K562 (cell line): ENCODE data around the gene XAB2. TPM values are rescaled to one million over a fixed set of nuclear protein-coding genes. Genes with fewer than 3 reads are reported as not detected.

Experiments
- ATF4 ChIP-seq: fragments of 450-650 bp; formaldehyde crosslinking; IDR thresholded peaks from 2 replicates; pipeline ENCODE4 v1.4.0; 2022; ENCODE audit warnings: mild to moderate bottlenecking, moderate library complexity
- E4F1 ChIP-seq: fragments of 250-450 bp; sonication (Bioruptor Pico); IDR thresholded peaks from 2 replicates; pipeline ENCODE4 v1.5.0; 2021; ENCODE audit warnings: mild to moderate bottlenecking, borderline replicate concordance
- ID3 ChIP-seq, 2 experiments: fragments of 250-450 bp in 1 of 2; fragments of 450-650 bp in 1 of 2; sonication (Bioruptor Pico) in 1 of 2; IDR thresholded peaks; 2 replicates each; pipeline versions ENCODE4 v1.6.1 to v1.8.0; 2016 to 2021; ENCODE audit warnings: mild to moderate bottlenecking in 2 of 2, moderate library complexity in 2 of 2, missing compliant biosample characterization in 1 of 2, missing genetic modification characterization in 1 of 2
- MBD1 ChIP-seq: fragments of 250-450 bp; sonication (Bioruptor Pico); IDR thresholded peaks from 2 replicates; pipeline ENCODE4 v1.8.0; 2022; ENCODE audit warnings: inconsistent platforms
- ZBTB40 ChIP-seq, 2 experiments: fragments of 450-650 bp in 1 of 2; sonication (generic) in 1 of 2; formaldehyde crosslinking in 1 of 2; IDR thresholded peaks; 2 replicates each; pipeline versions ENCODE4 v1.7.1 to v1.9.0; 2016 to 2022; ENCODE audit warnings: inconsistent platforms in 1 of 2, mild to moderate bottlenecking in 1 of 2, missing genetic modification reagents in 1 of 2
- ZBTB8A ChIP-seq: fragments of 450-650 bp; IDR thresholded peaks from 2 replicates; pipeline ENCODE4 v1.6.1; 2018; ENCODE audit warnings: mild to moderate bottlenecking, moderate library complexity; ENCODE audit not compliant: partially characterized antibody
- ZC3H11A ChIP-seq: IDR thresholded peaks from 2 replicates; pipeline ENCODE4 v1.6.1; 2012; ENCODE audit warnings: low read depth, low read length, improper control_type of control experiment
- ZNF668 ChIP-seq: fragments of 250-450 bp; sonication (Bioruptor Pico); IDR thresholded peaks from 2 replicates; pipeline ENCODE4 v1.8.0; 2022; ENCODE audit warnings: mild to moderate bottlenecking, inconsistent platforms
- polyA plus RNA-seq, 8 experiments: library from polyadenylated mRNA; depleted of rRNA in 4 of 8; stranded (reverse) in 5 of 8; unstranded in 3 of 8; fragments of >200 nt; fragmentation: Nextera tagmentation in 2 of 8; fragmentation: Illumina TruSeq in 1 of 8; extraction: Ambion mirVana in 2 of 8; extraction: Trizol in 1 of 8; gene quantifications; 2 replicates each; pipeline versions ENCODE4 v1.2.1 to v1.2.3, GENCODE V29; 2011 to 2014; ENCODE audit warnings: inconsistent platforms in 1 of 8, missing spikeins in 1 of 8
- total RNA-seq, 7 experiments: library from RNA; depleted of rRNA in 6 of 7; stranded (reverse); fragments of >200 nt in 6 of 7; fragmentation: Illumina TruSeq in 2 of 7; extraction: Trizol in 2 of 7; gene quantifications; 2 replicates each; pipeline versions ENCODE4 v1.2.1 to v1.2.3, GENCODE V29; 2011 to 2021; ENCODE audit warnings: low replicate concordance in 1 of 7
- TF ChIP-seq, protein P1 (sequence below): fragments of 250-450 bp; sonication (Bioruptor Pico); IDR thresholded peaks from 2 replicates; pipeline ENCODE4 v1.5.0; 2021

Gene XAB2
- total and polyA plus RNA-seq, 9 of the 15 experiments (the other 6 are each of a cell fraction or from before 2014, with no cell fraction given), result 0.21 to 58.3 (median 20.0) TPM

DNA sequence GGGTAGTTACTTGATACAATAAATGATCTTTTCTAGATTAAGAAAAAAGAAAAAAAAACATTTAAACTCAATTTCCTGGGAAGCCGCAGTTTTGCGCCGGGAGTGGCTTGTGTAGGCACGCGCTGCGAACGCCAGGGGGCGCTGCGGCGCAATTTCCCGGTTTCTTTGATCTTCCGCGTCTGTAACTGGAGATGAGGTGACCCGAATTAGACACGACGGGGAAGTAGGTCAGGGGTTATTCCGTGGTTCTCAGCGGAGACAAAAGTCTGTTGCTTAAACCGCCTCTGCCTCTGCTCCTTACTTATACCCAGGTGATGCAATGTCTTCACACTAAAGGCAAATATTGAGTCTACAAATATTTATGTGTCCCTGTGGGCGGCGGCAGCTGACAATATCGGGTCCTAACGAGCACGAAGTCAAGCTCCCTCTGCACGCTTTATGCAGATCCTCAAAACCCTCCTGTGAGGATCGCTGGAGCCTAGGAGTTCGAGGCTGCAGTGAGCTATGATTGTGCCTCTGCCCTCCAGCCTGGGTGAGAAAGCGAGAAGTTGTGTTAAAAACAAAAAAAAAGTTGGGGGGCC is 22.8 kb upstream of the XAB2 start (continued):
- TF ChIP-seq ZNF668 (CRISPR knock-in tag) (no peak), ZBTB8A (no peak), ZBTB40 (IDR thresholded peaks at IDR 0.05) (peak; percentile 52), ZBTB40 (CRISPR knock-in tag; IDR thresholded peaks at IDR 0.05) (no peak), ID3 (CRISPR knock-in tag; IDR thresholded peaks at IDR 0.05) (no peak), ID3 (tag; IDR thresholded peaks at IDR 0.05) (0 out of 2 replicates have a peak, but pooled peaks have one; percentile 19), ZC3H11A (no peak), MBD1 (CRISPR knock-in tag) (0 out of 2 replicates have a peak, but pooled peaks have one; percentile 15), ATF4 (CRISPR knock-in tag) (peak; percentile 75), E4F1 (CRISPR knock-in tag) (no peak)
- TF ChIP-seq, protein P1, sequence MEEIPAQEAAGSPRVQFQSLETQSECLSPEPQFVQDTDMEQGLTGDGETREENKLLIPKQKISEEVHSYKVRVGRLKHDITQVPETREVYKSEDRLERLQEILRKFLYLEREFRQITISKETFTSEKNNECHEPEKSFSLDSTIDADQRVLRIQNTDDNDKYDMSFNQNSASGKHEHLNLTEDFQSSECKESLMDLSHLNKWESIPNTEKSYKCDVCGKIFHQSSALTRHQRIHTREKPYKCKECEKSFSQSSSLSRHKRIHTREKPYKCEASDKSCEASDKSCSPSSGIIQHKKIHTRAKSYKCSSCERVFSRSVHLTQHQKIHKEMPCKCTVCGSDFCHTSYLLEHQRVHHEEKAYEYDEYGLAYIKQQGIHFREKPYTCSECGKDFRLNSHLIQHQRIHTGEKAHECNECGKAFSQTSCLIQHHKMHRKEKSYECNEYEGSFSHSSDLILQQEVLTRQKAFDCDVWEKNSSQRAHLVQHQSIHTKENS, result no peak
